Activated CD4-positive, alpha-beta T cell treated with anti-CD3 and anti-CD28 coated beads for 36 hours (primary cell): ENCODE measurements around the gene YBX3. TPM values are rescaled to one million over a fixed set of nuclear protein-coding genes. Genes with fewer than 3 reads are reported as not detected.
"Not testable (repeated sequence)": the region's sequence is repeated elsewhere in the genome, so short reads cannot be mapped to it uniquely, and the experiment has no call there.

Experiments used
- ATAC-seq: fragments of 200-7000 bp; cut with Tn5 transposase; one replicate; pipeline ENCODE4 v1.10.0; 2021; ENCODE audit warnings: mild to moderate bottlenecking, moderate library complexity
- CTCF ChIA-PET: fragments of 350-600 bp; sonication (Branson Sonifier 250); formaldehyde crosslinking; loops from one replicate; lab custom pipeline; 2021; ENCODE audit warnings: antibody characterized with exemption; lab: Charles Lee
- POLR2A ChIA-PET: fragments of 350-600 bp; sonication (Branson Sonifier 250); formaldehyde crosslinking; loops from one replicate; lab custom pipeline; 2021; ENCODE audit warnings: antibody characterized with exemption, inconsistent platforms; lab: Charles Lee
- DNase-seq: peaks from one replicate; pipeline ENCODE4 v3.0.0-alpha.2; 2020
- H3K27ac Mint-ChIP-seq: one replicate; pipeline ENCODE4 v1.8.0; 2021; ENCODE audit warnings: mixed read lengths
- H3K27me3 Mint-ChIP-seq: one replicate; pipeline ENCODE4 v1.8.0; 2021; ENCODE audit warnings: mixed read lengths
- H3K36me3 Mint-ChIP-seq: one replicate; pipeline ENCODE4 v1.8.0; 2021; ENCODE audit warnings: low read depth, mixed read lengths
- H3K4me1 Mint-ChIP-seq: one replicate; pipeline ENCODE4 v1.8.0; 2021; ENCODE audit warnings: mixed read lengths
- H3K4me3 Mint-ChIP-seq: one replicate; pipeline ENCODE4 v1.8.0; 2021; ENCODE audit warnings: mild to moderate bottlenecking, moderate library complexity, mixed read lengths
- H3K9me3 Mint-ChIP-seq: one replicate; pipeline ENCODE4 v1.8.0; 2021; ENCODE audit warnings: low read depth, mixed read lengths
- intact Hi-C, 2 experiments: fragments of 100-400 bp; cut with DNase I in 1 of 2; cut with micrococcal nuclease in 1 of 2; formaldehyde crosslinking; loops; one replicate each; pipeline versions ENCODE4 v1.14.2 to v1.15.1; 2022 to 2024; cut with DNase I, micrococcal nuclease
- total RNA-seq, 2 experiments: library from RNA; stranded (reverse); gene quantifications; one replicate each; pipeline ENCODE4 v1.2.3, GENCODE V29; 2021

The YBX3 gene
- total RNA-seq, result 100 to 1,000 TPM; 157 to 175 TPM

DNA sequence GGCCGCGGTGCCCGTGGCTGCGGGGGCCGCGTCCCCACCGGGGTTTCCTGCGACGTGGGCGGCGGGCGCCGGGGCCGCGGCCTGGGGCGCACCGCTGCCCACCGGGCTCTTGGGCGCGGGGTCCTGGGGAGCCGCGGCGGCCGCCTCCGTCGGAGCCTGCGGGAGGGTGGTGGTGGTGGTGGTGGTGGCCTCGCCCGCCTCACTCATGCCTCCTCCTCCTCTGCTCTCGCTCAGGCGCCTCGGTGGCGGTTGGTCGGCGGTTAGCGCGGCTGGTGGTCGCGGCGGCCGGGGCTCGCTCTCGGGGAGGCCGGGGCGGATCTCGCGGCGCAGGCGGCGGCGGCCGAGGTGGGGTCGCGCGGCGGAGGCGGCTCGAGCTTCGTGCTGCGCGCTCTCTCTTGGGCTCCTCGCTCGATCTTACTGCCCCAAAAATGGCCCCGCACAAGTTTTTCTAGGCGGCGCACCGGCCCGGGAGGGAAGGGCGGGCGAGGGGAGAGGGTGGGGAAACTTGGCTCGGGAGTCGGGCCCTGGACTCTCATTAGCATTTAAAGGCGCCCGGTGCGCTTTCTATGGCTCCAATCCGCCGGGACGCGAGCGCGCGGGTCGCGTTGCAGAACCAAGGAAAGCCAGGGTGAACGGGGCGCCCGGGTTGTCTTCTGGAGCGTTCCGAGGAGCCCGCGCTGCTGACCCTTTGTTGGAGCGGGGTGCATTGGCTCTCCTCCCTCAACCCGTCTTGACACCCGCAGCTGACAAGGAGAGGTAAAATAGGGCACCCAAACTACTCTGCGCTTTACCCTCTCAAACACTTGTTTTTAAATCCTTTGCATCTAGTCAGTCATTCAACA lies at the start of gene YBX3:
TSS of gene YBX3 (minus strand) at position 419 of the 842 bp plus-strand sequence. CDS start at position 207, 212 bp downstream.
- peak within 1 kb of the TSS; percentile 91 for H3K27ac Mint-ChIP-seq
- peaks cover 34% of the 10 kb centered on the region for H3K27me3 Mint-ChIP-seq
- peaks cover 21% of the 10 kb centered on the region for H3K4me1 Mint-ChIP-seq
- H3K4me3 Mint-ChIP-seq, result peak within 1 kb of the TSS; percentile 91
- intact Hi-C loops, result loop anchor here (1.0 to 10.0 kb wide), 10 partner anchors 27 to 1992 kb away; partner anchors contain the start of genes GABARAPL1 (in 2 of the 2), MAGOHB (in 2 of the 2), CDKN1B (in 1 of the 2) and CLEC2B (in 1 of the 2)
- ChIA-PET POLR2A (interaction anchor here (0.6 to 1.3 kb wide), 2 partner anchors 419 to 448 kb away, joined by 3 to 4 read pairs; partner anchors contain the start of gene SMIM10L1), CTCF (interaction anchor here (1.2 kb wide), 1 partner anchor 26 kb away, joined by 5 read pairs; no protein-coding TSS in a partner anchor)
- ATAC-seq, result peak; percentile 43
- peak; percentile 73 for DNase-seq
- no peaks in the 10 kb centered on the region for H3K9me3 Mint-ChIP-seq
- H3K36me3 Mint-ChIP-seq, result peaks cover 20% of the 10 kb centered on the region

- DNase-seq (no peak), ATAC-seq (no peak)
- H3K27ac Mint-ChIP-seq, result no peak overlapping the region
- peaks cover 33% of the 10 kb centered on the region for H3K27me3 Mint-ChIP-seq
- no peaks in the 10 kb centered on the region for H3K9me3 Mint-ChIP-seq
- H3K4me1 Mint-ChIP-seq, result no peaks in the 10 kb centered on the region
- no peak overlapping the region for H3K4me3 Mint-ChIP-seq
- intact Hi-C loops, result loop anchor here (1.0 kb wide), 2 partner anchors 428 to 715 kb away; no protein-coding TSS in a partner anchor
- no peaks in the 10 kb centered on the region for H3K36me3 Mint-ChIP-seq
- POLR2A ChIA-PET, result interaction anchor here (0.6 kb wide), 1 partner anchor 1455 kb away, joined by 3 read pairs; no protein-coding TSS in a partner anchor
- CTCF ChIA-PET, result interaction anchor here (0.6 to 6.5 kb wide), 20 partner anchors 9 to 1262 kb away, joined by 3 to 99 read pairs (median 3); partner anchors contain the start of genes PRB3, SMIM10L1 and TAS2R9
Measured at GRCh38 chr12:10771132-10771733, 48.1 kb upstream of the YBX3 start.

DNA sequence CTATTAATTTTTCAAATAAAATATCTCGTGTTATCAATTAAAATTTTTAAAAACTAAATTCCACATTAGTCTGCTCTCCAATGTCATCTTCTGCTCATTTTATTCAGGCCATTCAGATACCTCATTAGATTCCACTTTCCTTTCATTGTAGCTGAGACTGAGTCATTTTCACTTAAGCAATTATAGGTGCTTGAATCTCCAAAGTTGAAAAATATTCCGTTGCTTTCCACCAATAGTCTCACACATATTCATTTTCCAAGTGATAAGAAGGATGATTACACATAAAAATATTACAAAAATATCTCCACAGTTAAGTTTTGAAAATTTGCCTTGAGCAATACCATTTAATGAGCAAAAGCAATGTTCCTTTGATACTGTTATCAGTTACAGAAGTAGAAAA lies 36.5 kb upstream of the YBX3 start:
- no peak overlapping the region for H3K27ac Mint-ChIP-seq
- POLR2A ChIA-PET, result no interaction called here
- peaks cover 12% of the 10 kb centered on the region for H3K9me3 Mint-ChIP-seq
- CTCF ChIA-PET, result interaction anchor here (1.2 to 3.7 kb wide), 4 partner anchors 8 to 524 kb away, joined by 3 to 18 read pairs (median 4); no protein-coding TSS in a partner anchor
- intact Hi-C loops, result no loop called here
- H3K27me3 Mint-ChIP-seq, result peaks cover 41% of the 10 kb centered on the region
- H3K4me1 Mint-ChIP-seq, result no peaks in the 10 kb centered on the region
- DNase-seq, result no peak
- no peak overlapping the region for H3K4me3 Mint-ChIP-seq
- peaks cover 8% of the 10 kb centered on the region for H3K36me3 Mint-ChIP-seq
- ATAC-seq, result no peak

- no peak overlapping the region for H3K27ac Mint-ChIP-seq
- POLR2A ChIA-PET, result no interaction called here
- intact Hi-C loops, result no loop called here
- H3K36me3 Mint-ChIP-seq, result peaks cover 8% of the 10 kb centered on the region
- H3K4me3 Mint-ChIP-seq, result no peak overlapping the region
- H3K9me3 Mint-ChIP-seq, result peaks cover 12% of the 10 kb centered on the region
- no peaks in the 10 kb centered on the region for H3K4me1 Mint-ChIP-seq
- peaks cover 37% of the 10 kb centered on the region for H3K27me3 Mint-ChIP-seq
- ATAC-seq (no peak), DNase-seq (no peak)
- CTCF ChIA-PET, result no interaction called here
Measured at GRCh38 chr12:10756194-10756593, 33.1 kb upstream of the YBX3 start.

GRCh38 chr12:10753059-10753458 lies 29.9 kb upstream of the YBX3 start:
- H3K27ac Mint-ChIP-seq, result no peak overlapping the region
- intact Hi-C loops, result loop anchor here in 1 of 2 experiments (5.0 kb wide), 1 partner anchor 734 kb away; no protein-coding TSS in a partner anchor

DNA sequence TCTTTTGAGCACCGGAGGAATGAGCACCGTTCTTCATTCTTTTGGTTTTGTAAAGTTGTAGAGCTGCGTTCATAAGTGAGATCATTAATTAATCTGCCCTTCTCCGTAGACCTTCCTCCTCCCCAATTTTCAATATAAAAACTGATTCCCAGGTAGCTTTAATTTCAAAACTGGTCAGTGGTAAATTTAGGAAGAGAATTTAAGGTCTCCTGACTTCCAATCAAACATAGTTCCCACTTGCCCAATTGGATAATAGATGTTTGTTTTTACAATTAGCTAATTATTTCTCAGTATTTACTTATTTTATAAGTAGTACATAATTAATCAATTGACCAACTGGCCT lies 27.2 kb upstream of the YBX3 start:
- DNase-seq (no peak), ATAC-seq (no peak)
- Mint-ChIP-seq H3K27me3 (peaks cover 27% of the 10 kb centered on the region), H3K4me1 (peaks cover 9% of the 10 kb centered on the region), H3K9me3 (no peaks in the 10 kb centered on the region), H3K4me3 (no peak overlapping the region), H3K27ac (no peak overlapping the region), H3K36me3 (no peaks in the 10 kb centered on the region)
- intact Hi-C loops, result loop anchor here (1.0 to 5.0 kb wide), 5 partner anchors 28 to 737 kb away; partner anchors contain the start of genes MAGOHB (in 2 of the 2) and STYK1 (in 1 of the 2)
- CTCF ChIA-PET, result interaction anchor here (0.6 to 2.4 kb wide), 32 partner anchors 9 to 1583 kb away, joined by 3 to 18 read pairs (median 4); partner anchors contain the start of gene MAGOHB
- POLR2A ChIA-PET, result no interaction called here

More at GRCh38 chr12:10753059-10753458, 29.9 kb upstream of the YBX3 start:
- peaks cover 9% of the 10 kb centered on the region for H3K4me1 Mint-ChIP-seq
- DNase-seq (no peak), ATAC-seq (no peak)
- POLR2A ChIA-PET, result no interaction called here
- peaks cover 29% of the 10 kb centered on the region for H3K27me3 Mint-ChIP-seq
- H3K36me3 Mint-ChIP-seq, result peaks cover 8% of the 10 kb centered on the region
- no peak overlapping the region for H3K4me3 Mint-ChIP-seq
- H3K9me3 Mint-ChIP-seq, result peaks cover 12% of the 10 kb centered on the region
- CTCF ChIA-PET, result interaction anchor here (0.7 kb wide), 1 partner anchor 593 kb away, joined by 3 read pairs; no protein-coding TSS in a partner anchor

- H3K27me3 Mint-ChIP-seq, result peaks cover 28% of the 10 kb centered on the region
- CTCF ChIA-PET, result interaction anchor here (0.6 to 2.4 kb wide), 36 partner anchors 9 to 1584 kb away, joined by 3 to 18 read pairs (median 4); partner anchors contain the start of genes MAGOHB and YBX3
- H3K4me1 Mint-ChIP-seq, result peaks cover 9% of the 10 kb centered on the region
- POLR2A ChIA-PET, result no interaction called here
- intact Hi-C loops, result loop anchor here (1.0 to 5.0 kb wide), 5 partner anchors 28 to 737 kb away; partner anchors contain the start of genes MAGOHB (in 2 of the 2) and STYK1 (in 1 of the 2)
- ATAC-seq, result peak; percentile 97
- H3K36me3 Mint-ChIP-seq, result no peaks in the 10 kb centered on the region
- H3K4me3 Mint-ChIP-seq, result peak overlapping the region; percentile 46
- DNase-seq, result peak; percentile 79
- no peaks in the 10 kb centered on the region for H3K9me3 Mint-ChIP-seq
- peak overlapping the region; percentile 49 for H3K27ac Mint-ChIP-seq
Measured at GRCh38 chr12:10749700-10750384, 26.7 kb upstream of the YBX3 start.

DNA sequence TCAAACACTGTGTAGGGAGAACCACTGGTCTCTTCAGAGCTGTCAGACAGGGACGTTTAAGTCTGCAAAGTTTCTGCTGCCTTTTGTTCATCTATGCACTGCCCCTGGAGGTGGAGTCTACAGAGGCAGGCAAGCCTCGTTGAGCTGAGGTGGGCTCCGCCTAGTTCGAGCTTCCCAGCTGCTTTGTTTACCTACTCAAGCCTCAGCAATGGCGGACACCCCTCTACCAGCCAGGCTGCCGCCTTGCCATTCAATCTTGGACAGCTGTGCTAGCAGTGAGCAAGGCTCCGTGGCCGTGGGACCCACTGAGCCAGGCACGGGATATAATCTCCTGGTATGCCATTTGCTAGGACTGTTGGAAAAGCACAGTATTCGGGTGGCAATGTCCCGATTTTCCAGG lies 24.6 kb upstream of the YBX3 start:
- Mint-ChIP-seq H3K27ac (no peak overlapping the region), H3K9me3 (no peaks in the 10 kb centered on the region), H3K4me1 (peaks cover 9% of the 10 kb centered on the region), H3K4me3 (no peak overlapping the region), H3K36me3 (no peaks in the 10 kb centered on the region), H3K27me3 (peaks cover 32% of the 10 kb centered on the region)
- no peak for DNase-seq
- CTCF ChIA-PET, result interaction anchor here (0.6 to 1.3 kb wide), 2 partner anchors 10 to 80 kb away, joined by 3 read pairs; no protein-coding TSS in a partner anchor
- intact Hi-C loops, result no loop called here
- ATAC-seq, result no peak
- POLR2A ChIA-PET, result no interaction called here

GRCh38 chr12:10743420-10743819 lies 20.3 kb upstream of the YBX3 start:
- H3K36me3 Mint-ChIP-seq, H3K4me3 Mint-ChIP-seq, POLR2A ChIA-PET, CTCF ChIA-PET, DNase-seq, intact Hi-C loops, ATAC-seq, H3K4me1 Mint-ChIP-seq, H3K27ac Mint-ChIP-seq, H3K9me3 Mint-ChIP-seq: not testable (repeated sequence)
- H3K27me3 Mint-ChIP-seq, result peaks cover 24% of the 10 kb centered on the region

GRCh38 chr12:10741845-10742244 lies 18.7 kb upstream of the YBX3 start:
- Mint-ChIP-seq H3K4me3 (no peak overlapping the region), H3K36me3 (no peaks in the 10 kb centered on the region), H3K4me1 (no peaks in the 10 kb centered on the region), H3K27me3 (peaks cover 22% of the 10 kb centered on the region), H3K27ac (no peak overlapping the region), H3K9me3 (no peaks in the 10 kb centered on the region)
- CTCF ChIA-PET, result no interaction called here
- ATAC-seq, result no peak
- intact Hi-C loops, result no loop called here
- POLR2A ChIA-PET, result no interaction called here
- DNase-seq, result no peak
